Right renal pelvis (tissue), 4 donors: ENCODE data around the gene BCL2L15. TPM values are rescaled to one million over a fixed set of nuclear protein-coding genes. Genes with fewer than 3 reads are reported as not detected.

Experiments used
- DNase-seq, 4 donors: peaks; one replicate each; pipeline ENCODE4 v3.0.0-alpha.2; 2013; ENCODE audit warnings: low read depth in 4 of 4, low spot score in 3 of 4, missing footprints in 1 of 4
- polyA plus RNA-seq, 4 donors: library from polyadenylated mRNA; unstranded; fragments of 120-200 nt; gene quantifications; one replicate each; pipeline ENCODE4 v1.2.1, GENCODE V29; 2013; ENCODE audit not compliant: insufficient read length in 4 of 4

Gene BCL2L15
- polyA plus RNA-seq, 4 donors, result 0.56 to 0.90 (median 0.63) TPM

- peak; percentile 22 to 45 (median 36) for DNase-seq
Measured at GRCh38 chr1:113835686-113836290, 51.6 kb downstream of the BCL2L15 start.

- no peak for DNase-seq
Measured at GRCh38 chr1:113834716-113835115, 52.7 kb downstream of the BCL2L15 start.

Other genes starting within 250 kb of the BCL2L15 start
- gene PHTF1, start 128.1 kb downstream of the BCL2L15 start, polyA plus RNA-seq, result 10 to 100 TPM; 23.3 to 24.8 (median 23.9) TPM
- gene RSBN1, start 75.1 kb downstream of the BCL2L15 start, polyA plus RNA-seq, result 10 to 100 TPM; 24.1 to 32.5 (median 27.7) TPM
- under 1 TPM; 0.27 to 0.51 (median 0.44) TPM for gene PTPN22, start 15.9 kb downstream of the BCL2L15 start, polyA plus RNA-seq
- 10 to 100 TPM; 24.0 to 33.0 (median 26.0) TPM for gene AP4B1, start 17.2 kb upstream of the BCL2L15 start, polyA plus RNA-seq
- 10 to 100 TPM; 10.2 to 12.7 (median 11.1) TPM for gene DCLRE1B, start 17.7 kb upstream of the BCL2L15 start, polyA plus RNA-seq
- gene HIPK1, start 41.7 kb upstream of the BCL2L15 start, polyA plus RNA-seq, result 10 to 100 TPM; 38.7 to 47.9 (median 44.7) TPM
- gene OLFML3, start 91.9 kb upstream of the BCL2L15 start, polyA plus RNA-seq, result 100 to 1,000 TPM; 131 to 178 (median 166) TPM